22Rv1 (cell line): Measurements from ENCODE around the gene ARMC7.
"Not testable (repeated sequence)": the region's sequence is repeated elsewhere in the genome, so short reads cannot be mapped to it uniquely, and the experiment has no call there.

Experiments used
- ZFX ChIP-seq: fragments of 450-650 bp; IDR thresholded peaks from 2 replicates; pipeline ENCODE4 v1.6.1; 2017; ENCODE audit warnings: antibody characterized with exemption, borderline replicate concordance
- TF ChIP-seq, protein P1 (sequence below): fragments of 450-650 bp; IDR thresholded peaks from 2 replicates; pipeline ENCODE4 v1.5.1; 2017; ENCODE audit warnings: mild to moderate bottlenecking

GRCh38 chr17:75132018-75133000 is 22.5 kb downstream of the ARMC7 start:
- TF ChIP-seq, protein P1, sequence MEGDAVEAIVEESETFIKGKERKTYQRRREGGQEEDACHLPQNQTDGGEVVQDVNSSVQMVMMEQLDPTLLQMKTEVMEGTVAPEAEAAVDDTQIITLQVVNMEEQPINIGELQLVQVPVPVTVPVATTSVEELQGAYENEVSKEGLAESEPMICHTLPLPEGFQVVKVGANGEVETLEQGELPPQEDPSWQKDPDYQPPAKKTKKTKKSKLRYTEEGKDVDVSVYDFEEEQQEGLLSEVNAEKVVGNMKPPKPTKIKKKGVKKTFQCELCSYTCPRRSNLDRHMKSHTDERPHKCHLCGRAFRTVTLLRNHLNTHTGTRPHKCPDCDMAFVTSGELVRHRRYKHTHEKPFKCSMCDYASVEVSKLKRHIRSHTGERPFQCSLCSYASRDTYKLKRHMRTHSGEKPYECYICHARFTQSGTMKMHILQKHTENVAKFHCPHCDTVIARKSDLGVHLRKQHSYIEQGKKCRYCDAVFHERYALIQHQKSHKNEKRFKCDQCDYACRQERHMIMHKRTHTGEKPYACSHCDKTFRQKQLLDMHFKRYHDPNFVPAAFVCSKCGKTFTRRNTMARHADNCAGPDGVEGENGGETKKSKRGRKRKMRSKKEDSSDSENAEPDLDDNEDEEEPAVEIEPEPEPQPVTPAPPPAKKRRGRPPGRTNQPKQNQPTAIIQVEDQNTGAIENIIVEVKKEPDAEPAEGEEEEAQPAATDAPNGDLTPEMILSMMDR, result not testable (repeated sequence)
- not testable (repeated sequence) for TF ChIP-seq ZFX
